Measurements from ENCODE around the gene KDELR1. TPM values are rescaled to one million over a fixed set of nuclear protein-coding genes. Genes with fewer than 3 reads are reported as not detected.

The KDELR1 gene
- total RNA-seq, 3 donors from 2014 or later (not counting 1 experiment from before 2014, with no cell fraction given) = 41.5 to 47.5 (median 46.0) TPM

DNA sequence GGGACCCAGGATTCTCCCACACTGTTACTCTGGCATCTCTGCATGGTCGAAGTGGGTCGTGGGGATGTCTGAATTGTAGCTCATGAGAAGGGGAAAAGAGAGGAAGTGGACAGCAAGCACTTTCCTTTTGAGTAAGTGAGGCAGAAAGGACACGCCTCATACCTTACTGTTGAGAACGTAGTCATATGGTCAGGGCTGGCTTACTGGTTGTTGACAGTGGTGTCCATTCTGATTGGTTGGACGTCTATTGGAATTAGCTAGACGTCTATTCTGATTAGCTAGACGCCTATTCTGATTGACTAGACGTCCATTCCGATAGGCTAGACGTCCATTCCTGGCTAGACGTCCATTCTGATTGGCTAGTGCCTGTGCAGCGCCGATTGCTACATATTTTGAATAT lies 14.5 kb upstream of the KDELR1 start:
- no peak overlapping the region for H3K4me3 Mint-ChIP-seq
- intact Hi-C loops (cut with micrococcal nuclease) = no loop called here
- H3K9me3 Mint-ChIP-seq = no peaks in the 10 kb centered on the region
- H3K27me3 ChIP-seq (ENCODE audit: control insufficient read depth, insufficient read depth, low read length) = peaks cover 3% of the 10 kb centered on the region
- no peaks in the 10 kb centered on the region for H3K36me3 Mint-ChIP-seq
- H3K27ac Mint-ChIP-seq = no peak overlapping the region
- no peaks in the 10 kb centered on the region for H3K9me3 ChIP-seq (ENCODE audit: control insufficient read depth, insufficient read depth, low read length)
- peaks cover 21 to 22% of the 10 kb centered on the region in 2 donors for H3K27me3 Mint-ChIP-seq (ENCODE audit: low read depth in 2 of 2)
- TF ChIP-seq, protein P1, sequence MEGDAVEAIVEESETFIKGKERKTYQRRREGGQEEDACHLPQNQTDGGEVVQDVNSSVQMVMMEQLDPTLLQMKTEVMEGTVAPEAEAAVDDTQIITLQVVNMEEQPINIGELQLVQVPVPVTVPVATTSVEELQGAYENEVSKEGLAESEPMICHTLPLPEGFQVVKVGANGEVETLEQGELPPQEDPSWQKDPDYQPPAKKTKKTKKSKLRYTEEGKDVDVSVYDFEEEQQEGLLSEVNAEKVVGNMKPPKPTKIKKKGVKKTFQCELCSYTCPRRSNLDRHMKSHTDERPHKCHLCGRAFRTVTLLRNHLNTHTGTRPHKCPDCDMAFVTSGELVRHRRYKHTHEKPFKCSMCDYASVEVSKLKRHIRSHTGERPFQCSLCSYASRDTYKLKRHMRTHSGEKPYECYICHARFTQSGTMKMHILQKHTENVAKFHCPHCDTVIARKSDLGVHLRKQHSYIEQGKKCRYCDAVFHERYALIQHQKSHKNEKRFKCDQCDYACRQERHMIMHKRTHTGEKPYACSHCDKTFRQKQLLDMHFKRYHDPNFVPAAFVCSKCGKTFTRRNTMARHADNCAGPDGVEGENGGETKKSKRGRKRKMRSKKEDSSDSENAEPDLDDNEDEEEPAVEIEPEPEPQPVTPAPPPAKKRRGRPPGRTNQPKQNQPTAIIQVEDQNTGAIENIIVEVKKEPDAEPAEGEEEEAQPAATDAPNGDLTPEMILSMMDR (IDR thresholded peaks at IDR 0.05) = no peak
- peaks cover 20 to 26% of the 10 kb centered on the region in 2 donors for H3K4me1 Mint-ChIP-seq
- DNase-seq (no peak), ATAC-seq (no peak)
- 77% methylated on average over 13 of the region's 13 CpGs for WGBS (ENCODE audit: insufficient coverage)
- H3K36me3 ChIP-seq (ENCODE audit: control insufficient read depth, insufficient read depth, low read length) = no peaks in the 10 kb centered on the region
- no peak overlapping the region for H3K27ac ChIP-seq (ENCODE audit: low read length)
- no peak overlapping the region for H3K4me3 ChIP-seq (ENCODE audit: low read length)
- peaks cover 14% of the 10 kb centered on the region for H3K4me1 ChIP-seq (ENCODE audit: control insufficient read depth, insufficient read depth, low read length)

DNA sequence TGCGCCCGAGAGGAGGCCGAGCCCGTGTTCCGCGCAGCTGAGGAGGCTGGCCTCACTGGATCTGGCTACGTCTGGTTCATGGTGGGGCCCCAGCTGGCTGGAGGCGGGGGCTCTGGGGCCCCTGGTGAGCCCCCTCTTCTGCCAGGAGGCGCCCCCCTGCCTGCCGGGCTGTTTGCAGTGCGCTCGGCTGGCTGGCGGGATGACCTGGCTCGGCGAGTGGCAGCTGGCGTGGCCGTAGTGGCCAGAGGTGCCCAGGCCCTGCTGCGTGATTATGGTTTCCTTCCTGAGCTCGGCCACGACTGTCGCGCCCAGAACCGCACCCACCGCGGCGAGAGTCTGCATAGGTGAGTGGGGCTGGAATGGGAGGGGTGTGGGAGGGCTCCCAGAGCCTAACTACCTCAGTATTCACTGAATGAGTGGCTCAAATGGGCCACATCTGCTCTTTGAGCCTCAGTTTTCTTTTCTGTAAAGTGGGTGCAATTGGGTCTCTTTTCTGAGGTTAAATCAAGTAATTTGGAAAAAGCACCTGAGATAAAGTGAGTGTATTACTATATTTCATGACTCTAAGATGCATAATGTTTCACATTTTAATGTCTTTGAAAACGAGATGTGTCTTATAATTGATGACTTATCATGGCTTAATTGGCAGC lies 13.8 kb upstream of the KDELR1 start:
- Histone ChIP-seq H3K27me3 (ENCODE audit: control insufficient read depth, insufficient read depth, low read length) (peaks cover 3% of the 10 kb centered on the region), H3K9me3 (ENCODE audit: control insufficient read depth, insufficient read depth, low read length) (no peaks in the 10 kb centered on the region), H3K27ac (ENCODE audit: low read length) (no peak overlapping the region), H3K4me3 (ENCODE audit: low read length) (no peak overlapping the region), H3K4me1 (ENCODE audit: control insufficient read depth, insufficient read depth, low read length) (peaks cover 18% of the 10 kb centered on the region), H3K36me3 (ENCODE audit: control insufficient read depth, insufficient read depth, low read length) (no peaks in the 10 kb centered on the region)
- intact Hi-C loops (cut with micrococcal nuclease) = no loop called here
- Mint-ChIP-seq H3K4me1 (peaks cover 20 to 30% of the 10 kb centered on the region in 2 donors), H3K27me3 (ENCODE audit: low read depth in 2 of 2) (peaks cover 18 to 22% of the 10 kb centered on the region in 2 donors), H3K36me3 (no peaks in the 10 kb centered on the region), H3K9me3 (no peaks in the 10 kb centered on the region), H3K4me3 (no peak overlapping the region), H3K27ac (no peak overlapping the region)
- no peak for DNase-seq
- 89% methylated on average over 27 of the region's 27 CpGs for WGBS (ENCODE audit: insufficient coverage)
- TF ChIP-seq, protein P1 (IDR thresholded peaks at IDR 0.05) = no peak
- no peak for ATAC-seq

DNA sequence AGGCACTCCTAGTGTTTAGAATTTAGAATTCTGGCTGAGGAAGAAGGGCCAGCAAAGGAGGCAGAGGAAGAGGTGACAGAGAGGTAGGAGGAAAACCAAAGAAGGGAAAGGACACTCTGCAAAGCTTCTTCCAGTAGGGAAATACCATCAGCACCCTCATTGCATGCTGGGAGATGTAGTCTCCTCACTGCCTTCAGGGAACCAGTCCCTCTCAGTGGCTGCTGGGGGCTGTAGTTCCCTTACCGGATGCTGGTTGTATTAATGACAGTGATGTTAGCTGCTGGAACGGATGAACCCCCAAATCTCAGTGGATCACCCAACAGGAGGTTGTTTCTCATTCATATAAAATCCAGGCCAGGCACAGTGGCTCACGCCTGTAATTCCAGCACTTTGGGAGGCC lies 12.3 kb upstream of the KDELR1 start:
- no peak overlapping the region for H3K27ac ChIP-seq (ENCODE audit: low read length)
- peak overlapping the region; percentile 7 for H3K4me3 Mint-ChIP-seq

More for the DNA sequence above, 12.3 kb upstream of the KDELR1 start:
- Mint-ChIP-seq H3K27me3 (ENCODE audit: low read depth in 2 of 2) (peaks cover 14 to 22% of the 10 kb centered on the region in 2 donors), H3K9me3 (peaks cover 0 to 3% of the 10 kb centered on the region in 2 donors), H3K4me1 (peaks cover 33 to 36% of the 10 kb centered on the region in 2 donors), H3K36me3 (no peaks in the 10 kb centered on the region), H3K27ac (peak overlapping the region in 1 of 2 donors; percentile 49)
- TF ChIP-seq, protein P1 (IDR thresholded peaks at IDR 0.05) = no peak
- 37% methylated on average over 3 of the region's 3 CpGs for WGBS (ENCODE audit: insufficient coverage)
- Histone ChIP-seq H3K36me3 (ENCODE audit: control insufficient read depth, insufficient read depth, low read length) (no peaks in the 10 kb centered on the region), H3K27me3 (ENCODE audit: control insufficient read depth, insufficient read depth, low read length) (peaks cover 3% of the 10 kb centered on the region), H3K9me3 (ENCODE audit: control insufficient read depth, insufficient read depth, low read length) (no peaks in the 10 kb centered on the region), H3K4me3 (ENCODE audit: low read length) (no peak overlapping the region), H3K4me1 (ENCODE audit: control insufficient read depth, insufficient read depth, low read length) (peaks cover 30% of the 10 kb centered on the region)
- intact Hi-C loops (cut with micrococcal nuclease) = loop anchor here (1.0 to 2.0 kb wide), 2 partner anchors 15 to 39 kb away; partner anchors contain the start of gene SYNGR4
- peak in 1 of 2 donors; percentile 77 for DNase-seq
- peak; percentile 75 to 81 (median 78) for ATAC-seq

All from natural killer cell (primary cell).